COR-L47 (cell line): ENCODE results near the gene NPAS3.

Source experiments
- DNase-seq: peaks from one replicate; lab custom pipeline; 2025; lab: John Stamatoyannopoulos, UW

The NPAS3 gene

GRCh38 chr14:33254861-33255395 lies 316.2 kb downstream of the NPAS3 start:
- no peak for DNase-seq

GRCh38 chr14:33257796-33258195 lies 319.1 kb downstream of the NPAS3 start:
- DNase-seq, result no peak

GRCh38 chr14:33259764-33260163 lies 321.1 kb downstream of the NPAS3 start:
- DNase-seq, result no peak

- DNase-seq, result no peak
Observed at GRCh38 chr14:33271216-33271615, 332.5 kb downstream of the NPAS3 start.

GRCh38 chr14:33271891-33272290 lies 333.2 kb downstream of the NPAS3 start:
- no peak for DNase-seq

- no peak for DNase-seq
Observed at GRCh38 chr14:33273978-33274377, 335.3 kb downstream of the NPAS3 start.

- DNase-seq, result no peak
Observed at GRCh38 chr14:33275879-33276278, 337.2 kb downstream of the NPAS3 start.

- DNase-seq, result no peak
Observed at GRCh38 chr14:33279865-33280264, 341.2 kb downstream of the NPAS3 start.

GRCh38 chr14:33280646-33281045 lies 342.0 kb downstream of the NPAS3 start:
- DNase-seq, result no peak

- no peak for DNase-seq
Observed at GRCh38 chr14:33282331-33283230, 343.9 kb downstream of the NPAS3 start.

- DNase-seq, result no peak
Observed at GRCh38 chr14:33285902-33286700, 347.4 kb downstream of the NPAS3 start.

- DNase-seq, result no peak
Observed at GRCh38 chr14:33287189-33287588, 348.5 kb downstream of the NPAS3 start.

- no peak for DNase-seq
Observed at GRCh38 chr14:33290641-33291040, 352.0 kb downstream of the NPAS3 start.

- no peak for DNase-seq
Observed at GRCh38 chr14:33291529-33292104, 352.9 kb downstream of the NPAS3 start.

GRCh38 chr14:33294419-33294818 lies 355.7 kb downstream of the NPAS3 start:
- DNase-seq, result no peak

- peak; percentile 5 for DNase-seq
Observed at GRCh38 chr14:33297565-33297964, 358.9 kb downstream of the NPAS3 start.

GRCh38 chr14:33307691-33308251 lies 369.1 kb downstream of the NPAS3 start:
- peak; percentile 79 for DNase-seq

- DNase-seq, result no peak
Observed at GRCh38 chr14:33309106-33309505, 370.4 kb downstream of the NPAS3 start.

GRCh38 chr14:33315217-33315616 lies 376.5 kb downstream of the NPAS3 start:
- DNase-seq, result no peak

- no peak for DNase-seq
Observed at GRCh38 chr14:33315721-33316120, 377.0 kb downstream of the NPAS3 start.

- DNase-seq, result no peak
Observed at GRCh38 chr14:33317675-33318074, 379.0 kb downstream of the NPAS3 start.

GRCh38 chr14:33323979-33324378 lies 385.3 kb downstream of the NPAS3 start:
- no peak for DNase-seq
